SK-N-SH (cell line): ENCODE data around the gene SH3RF1. TPM values are rescaled to one million over a fixed set of nuclear protein-coding genes. Genes with fewer than 3 reads are reported as not detected.

Source experiments
- CTCF ChIA-PET: fragments of 300-600, 350-600 bp; formaldehyde crosslinking; extraction: SDS; loops from one replicate; lab custom pipeline; 2021; lab: Yijun Ruan, JAX
- POLR2A ChIA-PET: fragments of 350-600 bp; sonication (Branson Sonifier 250); formaldehyde crosslinking; extraction: SDS; loops from one replicate; lab custom pipeline; 2020; ENCODE audit warnings: antibody characterized with exemption, inconsistent platforms; lab: Yijun Ruan, JAX
- DNase-seq: peaks from one replicate; pipeline ENCODE4 v3.0.0; 2012
- H2AFZ ChIP-seq: fragments of 200-600 bp; sonication (generic); 2 replicates; pipeline ENCODE4 v1.8.1; 2016; ENCODE audit warnings: antibody characterized with exemption, mild to moderate bottlenecking, low read depth
- H3F3A ChIP-seq: fragments of 200-600 bp; sonication (generic); replicated peaks from 2 replicates; pipeline ENCODE3; 2016; ENCODE audit warnings: antibody characterized with exemption, mild to moderate bottlenecking; ENCODE audit not compliant: insufficient read depth
- H3K27ac ChIP-seq, 2 experiments: fragments of 200-500 bp in 1 of 2; fragments of 200-600 bp in 1 of 2; sonication (Bioruptor generic) in 1 of 2; sonication (generic), shearing (Covaris generic) in 1 of 2; 2 replicates each; pipeline versions ENCODE4 v1.5.1 to v1.6.1; 2014 to 2016; ENCODE audit warnings: low read depth in 2 of 2, inconsistent platforms in 1 of 2, low read length in 1 of 2, mild to moderate bottlenecking in 1 of 2, mixed read lengths in 1 of 2
- H3K27me3 ChIP-seq: fragments of 200-600 bp; sonication (generic), shearing (Covaris generic); 2 replicates; pipeline ENCODE4 v1.6.1; 2016; ENCODE audit warnings: mixed run types; ENCODE audit not compliant: insufficient read depth
- H3K36me3 ChIP-seq, 2 experiments: fragments of 200-500 bp in 1 of 2; fragments of 200-600 bp in 1 of 2; sonication (Bioruptor generic) in 1 of 2; sonication (generic) in 1 of 2; replicated peaks in 1 of 2; 2 replicates each; pipeline versions ENCODE3 to v1.5.1; 2014 to 2016; ENCODE audit warnings: low read length in 1 of 2, mild to moderate bottlenecking in 1 of 2; ENCODE audit not compliant: insufficient read depth in 2 of 2, control insufficient read depth in 1 of 2
- H3K4me1 ChIP-seq, 2 experiments: fragments of 200-500 bp in 1 of 2; fragments of 200-600 bp in 1 of 2; sonication (Bioruptor generic) in 1 of 2; sonication (generic), shearing (Covaris generic) in 1 of 2; 2 replicates each; pipeline versions ENCODE4 v1.5.1 to v1.6.1; 2014 to 2016; ENCODE audit warnings: low read depth in 1 of 2, low read length in 1 of 2, mixed run types in 1 of 2; ENCODE audit not compliant: insufficient read depth in 2 of 2, control insufficient read depth in 1 of 2
- H3K4me2 ChIP-seq: fragments of 200-600 bp; sonication (generic), shearing (Covaris generic); 2 replicates; pipeline ENCODE4 v1.6.1; 2017; ENCODE audit warnings: mixed run types
- H3K4me3 ChIP-seq, 2 experiments: fragments of 200-500 bp in 1 of 2; fragments of 200-600 bp in 1 of 2; sonication (Bioruptor generic) in 1 of 2; sonication (generic), shearing (Covaris generic) in 1 of 2; 2 replicates each; pipeline versions ENCODE4 v1.5.1 to v1.8.1; 2014 to 2016; ENCODE audit warnings: low read depth in 2 of 2, inconsistent platforms in 1 of 2, low read length in 1 of 2, mild to moderate bottlenecking in 1 of 2, mixed read lengths in 1 of 2, moderate library complexity in 1 of 2
- H3K79me2 ChIP-seq: fragments of 200-600 bp; sonication (generic); 2 replicates; pipeline ENCODE4 v1.8.1; 2017; ENCODE audit warnings: mild to moderate bottlenecking; ENCODE audit not compliant: insufficient read depth
- H3K9ac ChIP-seq: fragments of 200-600 bp; sonication (generic); 2 replicates; pipeline ENCODE4 v1.6.1; 2017; ENCODE audit warnings: mixed run types
- H3K9me2 ChIP-seq: fragments of 200-600 bp; sonication (generic); 2 replicates; pipeline ENCODE4 v1.6.1; 2017; ENCODE audit warnings: mixed run types
- H3K9me3 ChIP-seq: fragments of 200-600 bp; sonication (generic); 2 replicates; pipeline ENCODE4 v1.6.1; 2017; ENCODE audit warnings: mixed run types, mild to moderate bottlenecking, moderate library complexity
- H4K20me1 ChIP-seq: fragments of 200-600 bp; sonication (generic); 2 replicates; pipeline ENCODE4 v1.6.1; 2017; ENCODE audit warnings: mild to moderate bottlenecking, mixed run types; ENCODE audit not compliant: insufficient read depth
- CHD2 ChIP-seq: fragments of 150-350 bp; IDR thresholded peaks from 2 replicates; pipeline ENCODE4 v1.6.1; 2018; ENCODE audit warnings: low read length; ENCODE audit not compliant: partially characterized antibody
- CTCF ChIP-seq: fragments of 200-600 bp; sonication (generic); IDR thresholded peaks from 2 replicates; pipeline ENCODE4 v1.6.1; 2017; ENCODE audit warnings: antibody characterized with exemption, mild to moderate bottlenecking, moderate library complexity
- EZH2phosphoT487 ChIP-seq: fragments of 200-600 bp; sonication (generic); IDR thresholded peaks from 2 replicates; pipeline ENCODE4 v1.6.1; 2017; ENCODE audit warnings: low read depth, mixed run types, mild to moderate bottlenecking, antibody characterized with exemption, moderate library complexity, borderline replicate concordance
- FOSL2 ChIP-seq: IDR thresholded peaks from 2 replicates; pipeline ENCODE4 v1.4.0; 2012; ENCODE audit warnings: low read depth, mild to moderate bottlenecking, moderate library complexity, borderline replicate concordance
- FOXJ3 ChIP-seq: sonication (generic); formaldehyde crosslinking; IDR thresholded peaks from 2 replicates; pipeline ENCODE4 v1.5.1; 2020; ENCODE audit warnings: mild to moderate bottlenecking, missing genetic modification reagents
- FOXM1 ChIP-seq: IDR thresholded peaks from 2 replicates; pipeline ENCODE4 v1.4.0; 2012; ENCODE audit warnings: low read depth, mild to moderate bottlenecking
- GATA2 ChIP-seq: sonication (generic); formaldehyde crosslinking; IDR thresholded peaks from 2 replicates; pipeline ENCODE4 v1.5.0; 2020; ENCODE audit warnings: mild to moderate bottlenecking, missing genetic modification reagents
- JUND ChIP-seq: IDR thresholded peaks from 2 replicates; pipeline ENCODE4 v1.4.0; 2012
- MEF2A ChIP-seq: IDR thresholded peaks from 2 replicates; pipeline ENCODE4 v1.4.0; 2012; ENCODE audit warnings: low read depth, borderline replicate concordance
- PBX3 ChIP-seq: IDR thresholded peaks from 2 replicates; pipeline ENCODE4; 2012
- RAD21 ChIP-seq: IDR thresholded peaks from 2 replicates; pipeline ENCODE4 v1.6.1; 2012; ENCODE audit warnings: mild to moderate bottlenecking, low read length
- RFX5 ChIP-seq: IDR thresholded peaks from 2 replicates; pipeline ENCODE4 v1.6.1; 2012; ENCODE audit warnings: mild to moderate bottlenecking, improper control_type of control experiment, low read length
- RXRA ChIP-seq: IDR thresholded peaks from 2 replicates; pipeline ENCODE4 v1.4.0; 2012; ENCODE audit warnings: low read depth, mild to moderate bottlenecking, borderline replicate concordance
- SIN3A ChIP-seq: IDR thresholded peaks from 2 replicates; pipeline ENCODE4 v1.6.1; 2012; ENCODE audit warnings: low read depth, mild to moderate bottlenecking, low read length, moderate library complexity, borderline replicate concordance
- TCF12 ChIP-seq: IDR thresholded peaks from 2 replicates; pipeline ENCODE4 v1.4.0; 2012
- USF1 ChIP-seq: IDR thresholded peaks from 2 replicates; pipeline ENCODE4 v1.4.0; 2012; ENCODE audit warnings: low read depth, borderline replicate concordance
- WGBS: methylation state at CpG from one replicate; pipeline ENCODE4 v1.1.6; 2017; ENCODE audit warnings: low lambda C conversion rate; 5-methylcytosine and 5-hydroxymethylcytosine counted together
- polyA plus RNA-seq, 3 experiments: library from polyadenylated mRNA; depleted of rRNA; stranded (reverse); fragments of >200 nt; gene quantifications; 2 replicates each; pipeline ENCODE4 v1.2.3, GENCODE V29; 2012

SH3RF1 gene
- polyA plus RNA-seq, 1 of the 3 experiments (the other 2 are of a cell fraction) = 22.0 TPM

DNA sequence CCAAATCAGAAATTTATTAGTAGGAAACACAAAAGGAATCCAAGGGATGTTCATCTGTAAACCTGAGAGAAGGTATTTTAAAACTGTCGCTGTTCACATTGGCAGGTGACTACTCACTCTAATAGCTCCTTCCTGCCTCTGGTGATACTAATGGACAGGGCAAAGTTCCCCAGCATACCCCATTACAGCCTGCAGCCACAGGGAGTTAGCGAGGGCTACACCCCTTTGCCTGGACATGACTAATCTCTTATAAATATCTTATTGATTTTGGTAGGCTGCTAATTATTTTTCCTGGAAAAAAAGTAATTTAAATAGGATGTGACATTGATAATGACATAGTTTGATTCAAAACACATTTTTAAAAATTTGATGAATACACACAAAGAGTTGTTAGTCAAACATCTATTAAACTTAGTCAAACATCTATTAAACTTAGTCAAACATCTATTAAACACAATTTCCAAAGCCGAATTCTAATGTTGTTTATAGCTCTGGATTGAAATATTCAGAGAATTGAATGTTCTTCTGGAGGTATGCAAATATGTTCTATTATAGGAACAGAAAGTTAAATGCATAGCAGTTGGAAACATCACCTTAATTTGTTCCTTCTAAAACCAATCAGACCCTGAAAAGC, 177.8 kb downstream of the SH3RF1 start:
- H4K20me1 ChIP-seq = no peaks in the 10 kb centered on the region
- ChIA-PET CTCF (interaction anchor here (1.9 kb wide), 1 partner anchor 68 kb away, joined by 6 read pairs; no protein-coding TSS in a partner anchor), POLR2A (no interaction called here)
- peaks cover 9% of the 10 kb centered on the region for H3K79me2 ChIP-seq
- H3K4me2 ChIP-seq = no peak overlapping the region
- no peaks in the 10 kb centered on the region for H3K9me2 ChIP-seq
- H3K9ac ChIP-seq = no peak overlapping the region
- no peaks in the 10 kb centered on the region for H3K27me3 ChIP-seq
- H3F3A ChIP-seq = peaks cover 11% of the 10 kb centered on the region
- 94% methylated on average over 3 of the region's 3 CpGs for WGBS
- H3K27ac ChIP-seq = no peak overlapping the region
- peaks cover 45 to 92% of the 10 kb centered on the region in 2 experiments for H3K36me3 ChIP-seq
- no peaks in the 10 kb centered on the region for H3K4me1 ChIP-seq
- TF ChIP-seq SIN3A = no peak
- TF ChIP-seq JUND = no peak
- no peak for TF ChIP-seq RXRA
- no peak for TF ChIP-seq FOXM1
- no peak for TF ChIP-seq TCF12
- no peak for TF ChIP-seq EZH2phosphoT487
- TF ChIP-seq USF1 = no peak
- no peak for TF ChIP-seq CTCF
- TF ChIP-seq MEF2A = no peak
- no peak overlapping the region for H2AFZ ChIP-seq
- no peak for DNase-seq
- H3K9me3 ChIP-seq = no peaks in the 10 kb centered on the region
- no peak overlapping the region for H3K4me3 ChIP-seq

DNA sequence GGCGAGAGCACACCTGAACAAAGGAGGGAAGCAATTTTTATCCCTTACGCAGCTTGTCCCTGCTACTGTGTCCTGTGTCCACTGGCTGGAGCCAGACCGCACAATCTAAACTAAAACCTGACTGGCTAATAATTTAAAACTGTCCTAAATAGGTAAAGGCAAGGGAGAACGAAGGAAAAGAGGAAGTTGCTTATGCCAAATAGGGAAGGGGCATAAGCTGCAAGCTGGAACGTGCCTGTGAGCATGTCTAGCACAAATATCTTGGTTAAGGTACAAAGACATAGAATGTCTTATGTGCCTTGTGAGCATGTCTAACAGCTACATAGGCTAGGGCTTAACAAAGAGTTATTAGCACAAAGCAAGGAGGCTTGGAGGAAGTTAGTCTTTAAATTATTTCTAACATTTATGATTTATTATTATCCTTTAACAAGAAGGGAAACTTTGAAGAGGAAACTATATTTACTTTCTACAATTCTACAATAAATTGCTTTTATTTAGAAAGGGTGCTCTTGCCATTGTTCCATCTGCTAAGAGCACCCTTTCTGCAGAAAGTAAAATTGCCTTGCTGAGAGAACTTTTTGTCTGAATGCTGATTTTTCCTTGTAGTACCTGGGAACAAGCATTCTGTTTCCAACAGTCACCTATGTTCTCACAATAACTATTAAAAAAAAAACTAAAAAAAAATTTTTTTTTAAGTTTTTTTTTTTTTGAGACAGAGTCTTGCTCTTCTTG, 180.1 kb downstream of the SH3RF1 start:
- ChIA-PET CTCF (no interaction called here), POLR2A (no interaction called here)
- Histone ChIP-seq H3K36me3 (peaks cover 26 to 82% of the 10 kb centered on the region in 2 experiments), H3K9ac (no peak overlapping the region), H3K9me2 (no peaks in the 10 kb centered on the region), H3K4me1 (no peaks in the 10 kb centered on the region), H3K4me3 (no peak overlapping the region), H3K4me2 (no peak overlapping the region), H3K27ac (no peak overlapping the region), H3K9me3 (no peaks in the 10 kb centered on the region), H2AFZ (no peak overlapping the region), H3K79me2 (no peaks in the 10 kb centered on the region; the same call in none of the 2 replicates), H4K20me1 (no peaks in the 10 kb centered on the region), H3F3A (peaks cover 18% of the 10 kb centered on the region), H3K27me3 (no peaks in the 10 kb centered on the region)
- no peak for DNase-seq
- 96% methylated on average over 5 of the region's 5 CpGs for WGBS
- no peak for TF ChIP-seq RFX5
- TF ChIP-seq EZH2phosphoT487 = no peak
- no peak for TF ChIP-seq FOXJ3
- no peak for TF ChIP-seq GATA2 (CRISPR knock-in tag)
- TF ChIP-seq MEF2A = no peak
- TF ChIP-seq CHD2 = no peak
- TF ChIP-seq RAD21 = no peak
- no peak for TF ChIP-seq FOSL2
- no peak for TF ChIP-seq PBX3
